SU-DHL-6 (cell line): ENCODE results near the gene CYBRD1.
"Not testable (repeated sequence)": the region's sequence is repeated elsewhere in the genome, so short reads cannot be mapped to it uniquely, and the experiment has no call there.

ENCODE experiments used
- H2AFZ ChIP-seq: fragments of 200-600 bp; sonication (generic); 2 replicates; pipeline ENCODE4 v1.6.1; 2014; ENCODE audit warnings: low read depth, mild to moderate bottlenecking, moderate library complexity, mixed read lengths, antibody characterized with exemption, low read length; ENCODE audit not compliant: severe bottlenecking
- H3F3A ChIP-seq: fragments of 200-600 bp; shearing (Covaris generic); 2 replicates; pipeline ENCODE4 v1.6.0; 2016; ENCODE audit warnings: antibody characterized with exemption, mild to moderate bottlenecking; ENCODE audit not compliant: insufficient read depth
- H3K27ac ChIP-seq: fragments of 200-600 bp; sonication (generic); 2 replicates; pipeline ENCODE4 v1.5.1; 2016; ENCODE audit warnings: low read depth, mild to moderate bottlenecking, low read length, moderate library complexity, mixed read lengths
- H3K27me3 ChIP-seq: fragments of 200-600 bp; sonication (generic), shearing (Covaris generic); 2 replicates; pipeline ENCODE4 v1.6.0; 2014; ENCODE audit warnings: mild to moderate bottlenecking, low read length
- H3K36me3 ChIP-seq: fragments of 200-600 bp; sonication (generic); 2 replicates; pipeline ENCODE4 v1.6.1; 2014; ENCODE audit warnings: mild to moderate bottlenecking, low read length, mixed read lengths
- H3K4me2 ChIP-seq: fragments of 300-600, 200-600 bp; shearing (Covaris generic), sonication (generic); 2 replicates; pipeline ENCODE4 v1.6.0; 2014; ENCODE audit warnings: low read length, low read depth, mild to moderate bottlenecking; ENCODE audit not compliant: poor library complexity, severe bottlenecking
- H3K4me3 ChIP-seq: fragments of 200-600 bp; sonication (generic); 2 replicates; pipeline ENCODE4 v1.5.1; 2014; ENCODE audit warnings: antibody characterized with exemption, low read length, mild to moderate bottlenecking, mixed read lengths; ENCODE audit not compliant: insufficient read depth, poor library complexity, severe bottlenecking
- H3K79me2 ChIP-seq: fragments of 200-600 bp; sonication (generic); 2 replicates; pipeline ENCODE4 v1.6.1; 2014; ENCODE audit warnings: mild to moderate bottlenecking, low read length, moderate library complexity; ENCODE audit not compliant: insufficient read depth
- H3K9ac ChIP-seq: fragments of 200-600 bp; sonication (generic); 2 replicates; pipeline ENCODE4 v1.7.0; 2014; ENCODE audit warnings: mild to moderate bottlenecking, low read length
- H3K9me2 ChIP-seq: fragments of 200-600 bp; sonication (generic); replicated peaks from 2 replicates; pipeline ENCODE4 v1.6.1; 2014; ENCODE audit warnings: low read length; ENCODE audit not compliant: insufficient read depth
- H3K9me3 ChIP-seq: fragments of 200-600 bp; sonication (generic); 2 replicates; pipeline ENCODE4 v1.6.1; 2014; ENCODE audit warnings: low read length, mixed read lengths; ENCODE audit not compliant: insufficient read depth
- H4K20me1 ChIP-seq: fragments of 200-600 bp; sonication (generic); 2 replicates; pipeline ENCODE4 v1.6.1; 2014; ENCODE audit warnings: low read depth, mild to moderate bottlenecking, antibody characterized with exemption, low read length, moderate library complexity, mixed read lengths
- EZH2phosphoT487 ChIP-seq: fragments of 200-600 bp; sonication (generic), shearing (Covaris generic); conservative IDR thresholded peaks from 2 replicates; pipeline ENCODE4 v1.6.1; 2018; ENCODE audit warnings: mild to moderate bottlenecking, antibody characterized with exemption, low read length, moderate library complexity, mixed read lengths
- TF ChIP-seq, protein P1 (sequence below): fragments of 200-600 bp; sonication (generic); IDR thresholded peaks from one replicate; pipeline ENCODE4 v1.5.1; 2017; ENCODE audit warnings: antibody characterized with exemption, mild to moderate bottlenecking, low read length, moderate library complexity; ENCODE audit not compliant: insufficient read depth, poor library complexity, severe bottlenecking

CYBRD1 gene

DNA sequence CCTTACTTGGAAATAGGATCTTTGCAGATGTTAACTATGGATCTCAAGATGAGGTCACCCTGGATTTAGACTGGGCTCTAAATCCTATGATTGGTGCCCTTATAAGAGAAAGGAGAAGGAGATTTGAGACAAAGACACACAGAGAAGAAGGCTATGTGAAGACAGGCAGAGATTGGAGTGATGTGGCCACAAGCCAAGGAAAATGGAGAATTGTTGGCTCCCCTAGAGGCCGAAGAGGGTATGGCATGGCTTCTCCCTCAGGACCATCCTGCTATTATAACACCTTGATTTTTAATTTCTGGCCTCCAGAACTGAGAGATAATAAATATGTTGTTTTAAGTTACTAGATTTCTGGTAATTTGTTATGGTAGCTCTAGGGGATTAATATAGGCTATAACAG lies 7.6 kb downstream of the CYBRD1 start:
- Histone ChIP-seq H2AFZ (no peak overlapping the region), H3F3A (no peaks in the 10 kb centered on the region), H3K9me3 (0 out of 2 replicates have a peak, but pooled peaks cover 4% of the 10 kb centered on the region), H3K27me3 (no peaks in the 10 kb centered on the region), H3K36me3 (no peaks in the 10 kb centered on the region), H3K9me2 (no peaks in the 10 kb centered on the region), H3K79me2 (no peaks in the 10 kb centered on the region), H3K9ac (no peak overlapping the region), H3K4me2 (no peak overlapping the region), H3K4me3 (no peak overlapping the region), H3K27ac (no peak overlapping the region), H4K20me1 (no peaks in the 10 kb centered on the region)
- TF ChIP-seq, protein P1, sequence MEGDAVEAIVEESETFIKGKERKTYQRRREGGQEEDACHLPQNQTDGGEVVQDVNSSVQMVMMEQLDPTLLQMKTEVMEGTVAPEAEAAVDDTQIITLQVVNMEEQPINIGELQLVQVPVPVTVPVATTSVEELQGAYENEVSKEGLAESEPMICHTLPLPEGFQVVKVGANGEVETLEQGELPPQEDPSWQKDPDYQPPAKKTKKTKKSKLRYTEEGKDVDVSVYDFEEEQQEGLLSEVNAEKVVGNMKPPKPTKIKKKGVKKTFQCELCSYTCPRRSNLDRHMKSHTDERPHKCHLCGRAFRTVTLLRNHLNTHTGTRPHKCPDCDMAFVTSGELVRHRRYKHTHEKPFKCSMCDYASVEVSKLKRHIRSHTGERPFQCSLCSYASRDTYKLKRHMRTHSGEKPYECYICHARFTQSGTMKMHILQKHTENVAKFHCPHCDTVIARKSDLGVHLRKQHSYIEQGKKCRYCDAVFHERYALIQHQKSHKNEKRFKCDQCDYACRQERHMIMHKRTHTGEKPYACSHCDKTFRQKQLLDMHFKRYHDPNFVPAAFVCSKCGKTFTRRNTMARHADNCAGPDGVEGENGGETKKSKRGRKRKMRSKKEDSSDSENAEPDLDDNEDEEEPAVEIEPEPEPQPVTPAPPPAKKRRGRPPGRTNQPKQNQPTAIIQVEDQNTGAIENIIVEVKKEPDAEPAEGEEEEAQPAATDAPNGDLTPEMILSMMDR = no peak

DNA sequence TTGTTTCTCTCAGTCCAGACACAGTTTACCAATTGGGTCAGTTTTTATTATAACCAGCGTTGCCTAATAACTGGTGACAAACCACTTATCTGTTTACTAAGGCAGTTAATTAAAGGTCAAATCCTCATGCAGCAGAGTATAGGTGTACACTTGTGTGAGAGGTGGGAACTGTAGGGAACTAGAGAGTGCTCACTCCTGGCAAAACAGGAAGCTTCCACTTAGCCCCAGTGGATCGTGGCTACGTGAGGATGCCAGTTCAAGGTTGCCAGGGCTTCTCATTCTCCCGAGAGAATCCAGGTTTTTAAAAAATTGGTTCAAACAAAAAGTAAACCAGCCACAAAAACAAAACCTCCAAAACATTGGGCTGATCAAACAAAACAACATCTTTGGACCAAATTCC lies 8.1 kb downstream of the CYBRD1 start:
- Histone ChIP-seq H3K79me2 (no peaks in the 10 kb centered on the region), H3K27ac (no peak overlapping the region), H2AFZ (no peak overlapping the region), H3K36me3 (no peaks in the 10 kb centered on the region), H3K4me2 (no peak overlapping the region), H3K9ac (no peak overlapping the region), H3K27me3 (no peaks in the 10 kb centered on the region), H3K9me3 (0 out of 2 replicates have a peak, but pooled peaks cover 4% of the 10 kb centered on the region), H3K9me2 (no peaks in the 10 kb centered on the region), H3K4me3 (no peak overlapping the region), H3F3A (no peaks in the 10 kb centered on the region), H4K20me1 (no peaks in the 10 kb centered on the region)
- no peak for TF ChIP-seq EZH2phosphoT487
- TF ChIP-seq, protein P1 = no peak

DNA sequence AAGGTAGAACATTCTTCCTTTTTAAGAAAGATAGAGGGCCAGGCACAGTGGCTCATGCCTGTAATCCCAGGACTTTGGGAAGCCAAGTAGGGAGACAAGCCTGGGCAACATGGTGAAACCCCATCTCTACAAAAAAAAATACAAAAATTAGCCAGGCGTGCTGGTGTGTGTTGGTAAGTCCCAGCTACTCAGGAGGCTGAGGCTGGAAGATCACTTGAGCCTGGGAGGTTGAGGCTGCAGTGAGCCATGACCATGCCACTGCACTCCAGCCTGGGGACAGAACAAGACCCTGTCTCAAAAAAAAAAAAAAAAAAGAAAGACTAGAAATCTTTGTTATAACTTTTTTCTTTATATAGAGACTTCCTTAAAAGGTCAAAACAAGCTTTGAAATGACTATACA lies 8.6 kb downstream of the CYBRD1 start:
- H3K9me3 ChIP-seq, H4K20me1 ChIP-seq, H3K36me3 ChIP-seq, H3F3A ChIP-seq, H3K9ac ChIP-seq, H3K79me2 ChIP-seq, H3K4me2 ChIP-seq, H3K27ac ChIP-seq, H2AFZ ChIP-seq, H3K4me3 ChIP-seq, H3K9me2 ChIP-seq, H3K27me3 ChIP-seq: not testable (repeated sequence)

DNA sequence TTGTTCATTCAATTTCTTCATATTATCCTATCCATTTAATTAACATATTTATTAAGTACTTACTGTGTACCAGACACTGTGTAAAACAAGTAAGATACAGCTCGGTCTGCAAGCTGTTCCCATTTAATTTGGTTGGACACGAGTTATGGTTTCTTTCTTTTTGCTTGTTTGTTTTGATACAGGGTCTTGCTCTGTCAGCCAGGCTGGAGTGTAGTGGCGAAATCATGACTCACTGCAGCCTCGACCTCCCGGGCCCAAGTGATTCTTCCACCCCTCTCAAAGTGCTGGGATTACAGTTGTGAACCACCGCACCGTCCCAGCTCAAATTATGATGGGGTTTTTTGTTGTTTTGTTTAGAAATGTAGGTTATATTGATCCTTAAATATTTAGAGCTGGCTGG lies 9.0 kb downstream of the CYBRD1 start:
- H3K79me2 ChIP-seq = no peaks in the 10 kb centered on the region
- H3K27me3 ChIP-seq = no peaks in the 10 kb centered on the region
- no peaks in the 10 kb centered on the region for H3F3A ChIP-seq
- 0 out of 2 replicates have a peak, but pooled peaks cover 4% of the 10 kb centered on the region for H3K9me3 ChIP-seq
- H3K9ac ChIP-seq = no peak overlapping the region
- H3K4me3 ChIP-seq = no peak overlapping the region
- no peak overlapping the region for H3K27ac ChIP-seq
- H3K9me2 ChIP-seq = no peaks in the 10 kb centered on the region
- no peak for TF ChIP-seq EZH2phosphoT487
- TF ChIP-seq, protein P1 = no peak
- H2AFZ ChIP-seq = no peak overlapping the region
- H4K20me1 ChIP-seq = no peaks in the 10 kb centered on the region
- H3K36me3 ChIP-seq = no peaks in the 10 kb centered on the region
- no peak overlapping the region for H3K4me2 ChIP-seq
